GM23248 (cell line): ENCODE results near the gene POU3F1. TPM values are rescaled to one million over a fixed set of nuclear protein-coding genes. Genes with fewer than 3 reads are reported as not detected.

ENCODE experiments used
- DNase-seq: peaks from one replicate; pipeline ENCODE4 v3.0.0-alpha.2; 2015
- H2AFZ ChIP-seq: fragments of 200-600 bp; sonication (generic); 2 replicates; pipeline ENCODE4 v1.6.1; 2016; ENCODE audit warnings: antibody characterized with exemption
- H3F3A ChIP-seq: fragments of 200-600 bp; sonication (generic); 2 replicates; pipeline ENCODE4 v1.6.1; 2016; ENCODE audit warnings: mild to moderate bottlenecking, antibody characterized with exemption, mixed run types; ENCODE audit not compliant: insufficient read depth
- H3K27ac ChIP-seq: fragments of 200-600 bp; sonication (generic); 2 replicates; pipeline ENCODE4 v1.5.1; 2016; ENCODE audit warnings: mild to moderate bottlenecking
- H3K27me3 ChIP-seq: fragments of 200-600 bp; sonication (generic); replicated peaks from 2 replicates; pipeline ENCODE4 v1.6.1; 2016; ENCODE audit warnings: mild to moderate bottlenecking; ENCODE audit not compliant: insufficient read depth
- H3K36me3 ChIP-seq: fragments of 200-600 bp; sonication (generic); 2 replicates; pipeline ENCODE4 v1.6.1; 2016; ENCODE audit warnings: low read depth, mild to moderate bottlenecking
- H3K4me1 ChIP-seq: fragments of 200-600 bp; sonication (generic); 2 replicates; pipeline ENCODE4 v1.6.1; 2016; ENCODE audit warnings: mild to moderate bottlenecking; ENCODE audit not compliant: insufficient read depth
- H3K4me2 ChIP-seq: fragments of 200-600 bp; sonication (generic); one replicate; pipeline ENCODE4 v1.6.1; 2016; ENCODE audit warnings: mild to moderate bottlenecking; ENCODE audit not compliant: unreplicated experiment
- H3K4me3 ChIP-seq: fragments of 200-600 bp; sonication (generic); 2 replicates; pipeline ENCODE4 v1.5.1; 2016; ENCODE audit warnings: mild to moderate bottlenecking
- H3K79me2 ChIP-seq: fragments of 200-600 bp; sonication (generic); 2 replicates; pipeline ENCODE4 v1.6.1; 2016; ENCODE audit warnings: mild to moderate bottlenecking; ENCODE audit not compliant: insufficient read depth
- H3K9ac ChIP-seq: fragments of 200-600 bp; sonication (generic); 2 replicates; pipeline ENCODE4 v1.6.1; 2016; ENCODE audit warnings: mild to moderate bottlenecking
- H3K9me2 ChIP-seq: fragments of 200-600 bp; sonication (generic); 2 replicates; pipeline ENCODE4 v1.6.1; 2016; ENCODE audit warnings: mixed run types, mild to moderate bottlenecking, moderate library complexity; ENCODE audit not compliant: insufficient read depth
- H3K9me3 ChIP-seq: fragments of 200-600 bp; sonication (generic); one replicate; pipeline ENCODE4 v1.6.1; 2017; ENCODE audit warnings: low read depth
- H4K20me1 ChIP-seq: fragments of 200-600 bp; sonication (generic); 2 replicates; pipeline ENCODE4 v1.6.0; 2016; ENCODE audit not compliant: insufficient read depth
- EZH2 ChIP-seq: fragments of 200-600 bp; sonication (generic); IDR thresholded peaks from 2 replicates; pipeline ENCODE4 v1.6.1; 2018; ENCODE audit warnings: antibody characterized with exemption, mild to moderate bottlenecking; ENCODE audit not compliant: insufficient read depth, poor library complexity, severe bottlenecking
- EZH2phosphoT487 ChIP-seq: fragments of 200-600 bp; sonication (generic); IDR thresholded peaks from 2 replicates; pipeline ENCODE4 v1.6.1; 2018; ENCODE audit warnings: antibody characterized with exemption, moderate library complexity, mild to moderate bottlenecking, low read depth; ENCODE audit not compliant: insufficient read depth
- WGBS, 2 experiments: methylation state at CpG; one replicate each; pipeline ENCODE4 v1.1.6; 2015 to 2017; ENCODE audit warnings: low lambda C conversion rate in 2 of 2, low coverage in 1 of 2; ENCODE audit errors: missing lambda C conversion rate in 2 of 2; 5-methylcytosine and 5-hydroxymethylcytosine counted together
- in situ Hi-C: fragments of 300-500 bp; cut with MboI; formaldehyde crosslinking; loops from 2 replicates; pipeline ENCODE4 v1.15.0; 2020
- polyA plus RNA-seq: library from polyadenylated mRNA; unstranded; fragments of >200 nt; fragmentation: Nextera tagmentation; extraction: Ambion mirVana; gene quantifications from 2 replicates; pipeline ENCODE4 v1.2.1, GENCODE V29; 2016
- total RNA-seq: library from RNA; depleted of rRNA; stranded (reverse); fragments of >200 nt; shearing (Covaris generic); gene quantifications from 2 replicates; pipeline ENCODE4 v1.2.3, GENCODE V29; 2014

POU3F1 gene
- total and polyA plus RNA-seq, 2 experiments from 2014 or later = not detected

- TF ChIP-seq EZH2 (no peak), EZH2phosphoT487 (no peak)
- no peaks in the 10 kb centered on the region for H3K9me2 ChIP-seq
- no peaks in the 10 kb centered on the region for H4K20me1 ChIP-seq
- H3K4me3 ChIP-seq = no peak overlapping the region
- H3K9ac ChIP-seq = no peak overlapping the region
- no peaks in the 10 kb centered on the region for H3K36me3 ChIP-seq
- in situ Hi-C loops = no loop called here
- DNase-seq = no peak
- WGBS, 2 experiments = 41 to 43% methylated on average over 6 of the region's 6 CpGs
- H3K4me1 ChIP-seq = no peaks in the 10 kb centered on the region
- peaks cover 29% of the 10 kb centered on the region for H3K27me3 ChIP-seq
- H3F3A ChIP-seq = no peaks in the 10 kb centered on the region
- no peak overlapping the region for H3K4me2 ChIP-seq
- no peak overlapping the region for H2AFZ ChIP-seq
- no peak overlapping the region for H3K27ac ChIP-seq
- no peaks in the 10 kb centered on the region for H3K9me3 ChIP-seq
- H3K79me2 ChIP-seq = no peaks in the 10 kb centered on the region
Measured at GRCh38 chr1:38076455-38076854, 29.9 kb upstream of the POU3F1 start.

DNA sequence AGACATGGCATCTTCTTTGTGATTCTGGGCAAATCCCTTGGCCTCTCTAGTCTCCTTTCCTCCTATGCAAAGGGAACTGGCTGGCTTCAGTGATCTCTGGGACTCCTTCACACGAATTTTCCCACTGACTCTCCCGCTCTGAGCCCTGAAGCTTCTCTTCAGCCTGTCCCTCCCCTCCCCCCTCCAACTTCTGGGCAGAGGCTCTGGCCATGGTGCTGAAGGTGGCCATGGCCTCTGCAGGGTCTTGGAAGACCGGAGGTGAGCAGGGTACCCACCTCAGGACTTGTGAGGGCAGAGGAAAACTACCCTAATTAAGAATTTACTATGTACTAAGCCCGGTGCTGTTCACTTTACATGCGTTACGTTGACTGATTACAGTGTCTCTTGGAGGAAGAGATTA is 29.4 kb upstream of the POU3F1 start:
- TF ChIP-seq EZH2 (no peak), EZH2phosphoT487 (no peak)
- Histone ChIP-seq H2AFZ (no peak overlapping the region), H3K27ac (no peak overlapping the region), H3K9me2 (no peaks in the 10 kb centered on the region), H3K9ac (no peak overlapping the region), H3K4me1 (no peaks in the 10 kb centered on the region), H3K4me2 (no peak overlapping the region), H3K4me3 (no peak overlapping the region), H3K27me3 (peaks cover 28% of the 10 kb centered on the region), H3K79me2 (no peaks in the 10 kb centered on the region), H3K9me3 (no peaks in the 10 kb centered on the region), H4K20me1 (no peaks in the 10 kb centered on the region), H3K36me3 (no peaks in the 10 kb centered on the region), H3F3A (no peaks in the 10 kb centered on the region)
- DNase-seq = peak; percentile 47
- 1% methylated on average over 6 of the region's 6 CpGs for WGBS, 2 experiments
- in situ Hi-C loops = no loop called here

- WGBS, 2 experiments = 34 to 44% methylated on average over 5 of the region's 5 CpGs
- Histone ChIP-seq H3K9me2 (no peaks in the 10 kb centered on the region), H3K9ac (no peak overlapping the region), H3K36me3 (no peaks in the 10 kb centered on the region), H3K27me3 (peaks cover 32% of the 10 kb centered on the region), H4K20me1 (no peaks in the 10 kb centered on the region), H3K4me3 (no peak overlapping the region), H3K9me3 (no peaks in the 10 kb centered on the region), H2AFZ (no peak overlapping the region), H3F3A (no peaks in the 10 kb centered on the region), H3K4me2 (no peak overlapping the region), H3K27ac (no peak overlapping the region), H3K79me2 (no peaks in the 10 kb centered on the region), H3K4me1 (no peaks in the 10 kb centered on the region)
- in situ Hi-C loops = no loop called here
- TF ChIP-seq EZH2phosphoT487 (no peak), EZH2 (no peak)
- no peak for DNase-seq
Measured at GRCh38 chr1:38075191-38075590, 28.6 kb upstream of the POU3F1 start.

GRCh38 chr1:38074302-38074677 is 27.7 kb upstream of the POU3F1 start:
- no peaks in the 10 kb centered on the region for H3K4me1 ChIP-seq
- H3K27ac ChIP-seq = no peak overlapping the region
- TF ChIP-seq EZH2 (no peak), EZH2phosphoT487 (no peak)
- no peaks in the 10 kb centered on the region for H3F3A ChIP-seq
- 54 to 55% methylated on average over 4 of the region's 4 CpGs for WGBS, 2 experiments
- no peaks in the 10 kb centered on the region for H3K9me3 ChIP-seq
- peaks cover 38% of the 10 kb centered on the region for H3K27me3 ChIP-seq
- H3K4me3 ChIP-seq = no peak overlapping the region
- no peak overlapping the region for H2AFZ ChIP-seq
- no peaks in the 10 kb centered on the region for H4K20me1 ChIP-seq
- no peak for DNase-seq
- in situ Hi-C loops = no loop called here
- H3K36me3 ChIP-seq = no peaks in the 10 kb centered on the region
- no peaks in the 10 kb centered on the region for H3K79me2 ChIP-seq
- H3K4me2 ChIP-seq = no peak overlapping the region
- H3K9me2 ChIP-seq = no peaks in the 10 kb centered on the region
- H3K9ac ChIP-seq = no peak overlapping the region
